ENCODE data around the gene PRKAR2A. TPM values are rescaled to one million over a fixed set of nuclear protein-coding genes. Genes with fewer than 3 reads are reported as not detected.

The PRKAR2A gene
- total and polyA plus RNA-seq, 9 of the 15 experiments (the other 6 are each of a cell fraction or from before 2014, with no cell fraction given), result 15.9 to 84.5 (median 37.6) TPM

DNA sequence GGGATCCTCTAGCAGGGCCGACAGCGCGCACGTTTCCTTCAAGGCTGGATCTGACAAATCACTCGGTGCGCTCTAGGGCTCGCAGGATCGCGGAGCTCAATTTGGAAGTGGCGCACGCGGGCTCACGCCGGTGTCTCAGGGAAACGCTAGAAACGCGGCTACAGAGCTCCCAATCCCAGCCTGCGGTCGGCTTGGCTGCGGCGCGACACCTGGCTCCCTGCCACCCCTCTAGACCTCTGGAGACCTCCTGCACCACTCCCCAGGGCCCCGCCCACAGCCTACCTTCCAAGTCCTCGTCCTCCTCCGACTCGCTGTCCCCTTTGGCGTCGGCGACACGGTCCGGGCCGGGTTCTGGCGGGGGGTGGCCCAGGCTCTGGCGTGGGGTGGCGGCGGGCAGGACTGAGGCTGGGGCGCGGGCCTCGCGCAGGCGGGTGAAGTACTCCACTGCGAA lies 596 bp downstream of the PRKAR2A start (continued):
- TF ChIP-seq, protein P1, sequence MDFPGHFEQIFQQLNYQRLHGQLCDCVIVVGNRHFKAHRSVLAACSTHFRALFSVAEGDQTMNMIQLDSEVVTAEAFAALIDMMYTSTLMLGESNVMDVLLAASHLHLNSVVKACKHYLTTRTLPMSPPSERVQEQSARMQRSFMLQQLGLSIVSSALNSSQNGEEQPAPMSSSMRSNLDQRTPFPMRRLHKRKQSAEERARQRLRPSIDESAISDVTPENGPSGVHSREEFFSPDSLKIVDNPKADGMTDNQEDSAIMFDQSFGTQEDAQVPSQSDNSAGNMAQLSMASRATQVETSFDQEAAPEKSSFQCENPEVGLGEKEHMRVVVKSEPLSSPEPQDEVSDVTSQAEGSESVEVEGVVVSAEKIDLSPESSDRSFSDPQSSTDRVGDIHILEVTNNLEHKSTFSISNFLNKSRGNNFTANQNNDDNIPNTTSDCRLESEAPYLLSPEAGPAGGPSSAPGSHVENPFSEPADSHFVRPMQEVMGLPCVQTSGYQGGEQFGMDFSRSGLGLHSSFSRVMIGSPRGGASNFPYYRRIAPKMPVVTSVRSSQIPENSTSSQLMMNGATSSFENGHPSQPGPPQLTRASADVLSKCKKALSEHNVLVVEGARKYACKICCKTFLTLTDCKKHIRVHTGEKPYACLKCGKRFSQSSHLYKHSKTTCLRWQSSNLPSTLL (IDR thresholded peaks at IDR 0.05), result peak; percentile 77; the same call in 1 of the 2 replicates
- TF ChIP-seq STAT5A (IDR thresholded peaks at IDR 0.05; ENCODE audit: borderline replicate concordance, low read length), result no peak
- TF ChIP-seq ETV5 (CRISPR knock-in tag; IDR thresholded peaks at IDR 0.05; ENCODE audit: low read depth), result 0 out of 2 replicates have a peak, but pooled peaks have one; percentile 15
- TF ChIP-seq NEUROD1 (IDR thresholded peaks at IDR 0.05; ENCODE audit: borderline replicate concordance, low read depth, low read length, partially characterized antibody), result no peak
- TF ChIP-seq, protein P2, sequence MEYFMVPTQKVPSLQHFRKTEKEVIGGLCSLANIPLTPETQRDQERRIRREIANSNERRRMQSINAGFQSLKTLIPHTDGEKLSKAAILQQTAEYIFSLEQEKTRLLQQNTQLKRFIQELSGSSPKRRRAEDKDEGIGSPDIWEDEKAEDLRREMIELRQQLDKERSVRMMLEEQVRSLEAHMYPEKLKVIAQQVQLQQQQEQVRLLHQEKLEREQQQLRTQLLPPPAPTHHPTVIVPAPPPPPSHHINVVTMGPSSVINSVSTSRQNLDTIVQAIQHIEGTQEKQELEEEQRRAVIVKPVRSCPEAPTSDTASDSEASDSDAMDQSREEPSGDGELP (CRISPR knock-in tag; IDR thresholded peaks at IDR 0.05; ENCODE audit: borderline replicate concordance), result peak; percentile 36; the same call in 1 of the 2 replicates
- TF ChIP-seq CXXC5 (CRISPR knock-in tag; IDR thresholded peaks at IDR 0.05), result no peak; the same call in none of the 2 replicates
- no peak for TF ChIP-seq ZBTB7A (IDR thresholded peaks at IDR 0.05; ENCODE audit: borderline replicate concordance, control insufficient read depth, low read depth, low read length)
- TF ChIP-seq COPS2 (conservative IDR thresholded peaks at IDR 0.05), result no peak
- no peak for TF ChIP-seq ATF1 (CRISPR knock-in tag; IDR thresholded peaks at IDR 0.05)
- TF ChIP-seq ATF1 (tag; IDR thresholded peaks at IDR 0.05), result no peak
- TF ChIP-seq TCF7L2 (IDR thresholded peaks at IDR 0.05; ENCODE audit: low read depth, low read length), result no peak
- TF ChIP-seq MAFK (IDR thresholded peaks at IDR 0.05; ENCODE audit: low read length), result no peak
- TF ChIP-seq MAZ (CRISPR knock-in tag; conservative IDR thresholded peaks at IDR 0.05 in 1 of 2, IDR thresholded peaks at IDR 0.05 in 1 of 2), result no peak
- TF ChIP-seq, protein P3, sequence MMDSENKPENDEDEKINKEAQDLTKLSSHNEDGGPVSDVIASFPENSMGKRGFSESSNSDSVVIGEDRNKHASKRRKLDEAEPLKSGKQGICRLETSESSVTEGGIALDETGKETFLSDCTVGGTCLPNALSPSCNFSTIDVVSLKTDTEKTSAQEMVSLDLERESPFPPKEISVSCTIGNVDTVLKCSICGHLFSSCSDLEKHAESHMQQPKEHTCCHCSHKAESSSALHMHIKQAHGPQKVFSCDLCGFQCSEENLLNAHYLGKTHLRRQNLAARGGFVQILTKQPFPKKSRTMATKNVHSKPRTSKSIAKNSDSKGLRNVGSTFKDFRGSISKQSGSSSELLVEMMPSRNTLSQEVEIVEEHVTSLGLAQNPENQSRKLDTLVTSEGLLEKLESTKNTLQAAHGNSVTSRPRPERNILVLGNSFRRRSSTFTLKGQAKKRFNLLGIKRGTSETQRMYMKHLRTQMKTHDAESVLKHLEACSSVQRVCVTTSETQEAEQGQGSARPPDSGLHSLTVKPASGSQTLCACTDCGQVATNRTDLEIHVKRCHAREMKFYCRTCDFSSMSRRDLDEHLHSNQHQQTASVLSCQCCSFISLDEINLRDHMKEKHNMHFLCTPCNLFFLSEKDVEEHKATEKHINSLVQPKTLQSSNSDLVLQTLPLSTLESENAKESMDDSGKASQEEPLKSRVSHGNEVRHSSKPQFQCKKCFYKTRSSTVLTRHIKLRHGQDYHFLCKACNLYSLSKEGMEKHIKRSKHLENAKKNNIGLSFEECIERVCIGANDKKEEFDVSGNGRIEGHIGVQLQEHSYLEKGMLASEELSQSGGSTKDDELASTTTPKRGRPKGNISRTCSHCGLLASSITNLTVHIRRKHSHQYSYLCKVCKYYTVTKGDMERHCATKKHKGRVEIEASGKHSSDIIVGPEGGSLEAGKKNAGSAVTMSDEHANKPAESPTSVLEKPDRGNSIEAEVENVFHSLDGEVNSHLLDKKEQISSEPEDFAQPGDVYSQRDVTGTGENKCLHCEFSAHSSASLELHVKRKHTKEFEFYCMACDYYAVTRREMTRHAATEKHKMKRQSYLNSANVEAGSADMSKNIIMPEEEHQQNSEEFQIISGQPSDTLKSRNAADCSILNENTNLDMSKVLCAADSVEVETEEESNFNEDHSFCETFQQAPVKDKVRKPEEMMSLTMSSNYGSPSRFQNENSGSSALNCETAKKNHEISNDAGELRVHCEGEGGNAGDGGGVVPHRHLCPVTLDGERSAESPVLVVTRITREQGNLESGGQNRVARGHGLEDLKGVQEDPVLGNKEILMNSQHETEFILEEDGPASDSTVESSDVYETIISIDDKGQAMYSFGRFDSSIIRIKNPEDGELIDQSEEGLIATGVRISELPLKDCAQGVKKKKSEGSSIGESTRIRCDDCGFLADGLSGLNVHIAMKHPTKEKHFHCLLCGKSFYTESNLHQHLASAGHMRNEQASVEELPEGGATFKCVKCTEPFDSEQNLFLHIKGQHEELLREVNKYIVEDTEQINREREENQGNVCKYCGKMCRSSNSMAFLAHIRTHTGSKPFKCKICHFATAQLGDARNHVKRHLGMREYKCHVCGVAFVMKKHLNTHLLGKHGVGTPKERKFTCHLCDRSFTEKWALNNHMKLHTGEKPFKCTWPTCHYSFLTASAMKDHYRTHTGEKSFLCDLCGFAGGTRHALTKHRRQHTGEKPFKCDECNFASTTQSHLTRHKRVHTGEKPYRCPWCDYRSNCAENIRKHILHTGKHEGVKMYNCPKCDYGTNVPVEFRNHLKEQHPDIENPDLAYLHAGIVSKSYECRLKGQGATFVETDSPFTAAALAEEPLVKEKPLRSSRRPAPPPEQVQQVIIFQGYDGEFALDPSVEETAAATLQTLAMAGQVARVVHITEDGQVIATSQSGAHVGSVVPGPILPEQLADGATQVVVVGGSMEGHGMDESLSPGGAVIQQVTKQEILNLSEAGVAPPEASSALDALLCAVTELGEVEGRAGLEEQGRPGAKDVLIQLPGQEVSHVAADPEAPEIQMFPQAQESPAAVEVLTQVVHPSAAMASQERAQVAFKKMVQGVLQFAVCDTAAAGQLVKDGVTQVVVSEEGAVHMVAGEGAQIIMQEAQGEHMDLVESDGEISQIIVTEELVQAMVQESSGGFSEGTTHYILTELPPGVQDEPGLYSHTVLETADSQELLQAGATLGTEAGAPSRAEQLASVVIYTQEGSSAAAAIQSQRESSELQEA (IDR thresholded peaks at IDR 0.05; ENCODE audit: low read depth), result no peak
- peak; percentile 59; the same call in 1 of the 2 replicates for TF ChIP-seq MYC (IDR thresholded peaks at IDR 0.05; ENCODE audit: low read depth, low read length)
- TF ChIP-seq MYC (CRISPR knock-in tag; IDR thresholded peaks at IDR 0.05; ENCODE audit: borderline replicate concordance, low read depth), result no peak
- no peak for TF ChIP-seq TCF7 (IDR thresholded peaks at IDR 0.05; ENCODE audit: borderline replicate concordance)
- no peak for TF ChIP-seq RBM34 (IDR thresholded peaks at IDR 0.05; ENCODE audit: borderline replicate concordance, insufficient read depth, low read length)

Data from K562 (cell line).